ENCODE data around the gene ATG10.

ATG10 gene

DNA sequence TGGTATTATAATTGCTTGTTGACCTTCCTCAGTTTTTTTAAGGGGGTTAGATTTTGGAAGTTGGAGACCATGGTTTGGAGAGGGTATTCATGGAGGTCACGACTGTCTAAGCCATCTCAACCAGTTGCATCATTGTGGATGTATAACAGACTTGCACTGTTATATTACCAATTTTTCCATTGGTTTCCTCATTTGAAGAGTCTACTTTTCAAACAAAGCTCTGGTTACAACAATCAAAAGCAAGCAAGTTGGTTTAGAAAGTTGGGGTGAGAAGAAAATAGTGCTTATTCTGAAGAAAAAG, 203.0 kb downstream of the ATG10 start:
- Histone ChIP-seq H3K4me1 (no peaks in the 10 kb centered on the region), H3K36me3 (replicated peaks) (no peaks in the 10 kb centered on the region), H3K9me3 (no peaks in the 10 kb centered on the region), H3K27me3 (ENCODE audit: low read depth) (no peaks in the 10 kb centered on the region), H3K4me3 (no peak overlapping the region)
- in situ Hi-C loops (cut with MboI; ENCODE audit: low sequenced_read_pairs): loop anchor here (25.0 kb wide), 1 partner anchor 413 kb away; the partner anchor contains the start of gene SSBP2
- no peak for DNase-seq (ENCODE audit: low spot score in 2 of 2)

DNA sequence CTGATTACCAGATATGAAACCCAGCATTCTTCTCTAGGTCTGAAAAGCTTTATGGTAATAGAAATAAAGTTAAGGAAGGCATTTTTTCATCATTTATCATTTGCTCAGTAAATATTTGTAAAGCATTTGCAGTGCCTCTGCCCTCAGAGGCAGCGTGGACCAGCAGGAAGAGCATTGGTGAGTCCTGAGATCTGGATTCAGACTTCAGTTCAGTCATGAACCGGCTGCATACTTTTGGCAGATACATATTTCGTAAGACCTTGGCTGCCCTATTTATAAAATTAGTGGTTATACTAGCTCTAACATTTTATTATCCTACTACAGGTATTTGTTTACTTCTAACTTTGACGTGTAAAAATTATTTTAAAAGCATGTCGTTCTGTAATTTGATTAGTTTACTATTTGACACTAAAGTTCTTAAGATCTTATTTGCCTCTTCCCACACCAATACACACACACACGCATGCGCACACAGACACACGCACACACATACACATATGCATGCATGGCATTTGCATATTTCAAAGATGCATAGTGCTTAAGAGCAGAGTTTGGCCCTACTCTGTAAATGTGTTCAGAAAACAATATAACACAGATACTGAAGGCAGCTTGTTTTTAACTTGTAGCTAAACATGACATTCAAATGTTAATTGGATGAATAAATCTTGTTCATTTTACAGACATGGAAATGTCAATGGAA, 204.4 kb downstream of the ATG10 start:
- in situ Hi-C loops (cut with MboI; ENCODE audit: low sequenced_read_pairs): no loop called here
- Histone ChIP-seq H3K4me1 (no peaks in the 10 kb centered on the region), H3K9me3 (no peaks in the 10 kb centered on the region), H3K4me3 (no peak overlapping the region), H3K27me3 (ENCODE audit: low read depth) (no peaks in the 10 kb centered on the region), H3K36me3 (replicated peaks) (no peaks in the 10 kb centered on the region)
- DNase-seq (ENCODE audit: low spot score in 2 of 2): peak in 1 of 2 experiments; percentile 8

DNA sequence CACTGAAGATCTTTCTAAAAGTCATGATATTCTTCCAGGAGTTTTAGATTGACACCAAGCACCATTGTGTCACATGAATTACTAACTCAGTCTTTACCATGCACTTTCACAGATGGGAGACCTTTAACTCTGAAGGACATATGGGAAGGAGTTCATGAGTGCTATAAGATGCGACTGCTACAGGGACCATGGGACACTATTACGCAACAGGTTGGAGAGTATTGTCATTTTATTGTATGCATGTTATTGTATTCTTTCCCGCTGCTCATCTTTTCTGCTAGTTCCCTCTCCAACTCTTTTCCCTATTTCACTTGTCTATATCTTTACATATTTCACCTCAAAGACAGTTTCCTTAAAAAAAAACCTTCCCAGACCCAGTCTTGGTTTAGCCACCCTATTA, 206.6 kb downstream of the ATG10 start:
- DNase-seq (ENCODE audit: low spot score in 2 of 2): no peak
- in situ Hi-C loops (cut with MboI; ENCODE audit: low sequenced_read_pairs): no loop called here
- Histone ChIP-seq H3K4me3 (no peak overlapping the region), H3K27me3 (ENCODE audit: low read depth) (no peaks in the 10 kb centered on the region), H3K9me3 (no peaks in the 10 kb centered on the region), H3K36me3 (replicated peaks) (no peaks in the 10 kb centered on the region), H3K4me1 (no peaks in the 10 kb centered on the region)

- in situ Hi-C loops (cut with MboI; ENCODE audit: low sequenced_read_pairs): no loop called here
- H3K27me3 ChIP-seq (ENCODE audit: low read depth): no peaks in the 10 kb centered on the region
- no peak overlapping the region for H3K4me3 ChIP-seq
Observed at GRCh38 chr5:82182662-82183061, 210.8 kb downstream of the ATG10 start.

GRCh38 chr5:82183828-82184227, 212.0 kb downstream of the ATG10 start:
- H3K4me3 ChIP-seq: no peak overlapping the region
- in situ Hi-C loops (cut with MboI; ENCODE audit: low sequenced_read_pairs): no loop called here
- DNase-seq (ENCODE audit: low spot score in 2 of 2): no peak
- no peaks in the 10 kb centered on the region for H3K4me1 ChIP-seq
- H3K9me3 ChIP-seq: no peaks in the 10 kb centered on the region
- no peaks in the 10 kb centered on the region for H3K27me3 ChIP-seq (ENCODE audit: low read depth)
- H3K36me3 ChIP-seq (replicated peaks): no peaks in the 10 kb centered on the region

More at GRCh38 chr5:82182662-82183061, 210.8 kb downstream of the ATG10 start:
- H3K9me3 ChIP-seq: no peaks in the 10 kb centered on the region
- no peak for DNase-seq (ENCODE audit: low spot score in 2 of 2)
- H3K4me1 ChIP-seq: no peaks in the 10 kb centered on the region
- H3K36me3 ChIP-seq (replicated peaks): no peaks in the 10 kb centered on the region

DNA sequence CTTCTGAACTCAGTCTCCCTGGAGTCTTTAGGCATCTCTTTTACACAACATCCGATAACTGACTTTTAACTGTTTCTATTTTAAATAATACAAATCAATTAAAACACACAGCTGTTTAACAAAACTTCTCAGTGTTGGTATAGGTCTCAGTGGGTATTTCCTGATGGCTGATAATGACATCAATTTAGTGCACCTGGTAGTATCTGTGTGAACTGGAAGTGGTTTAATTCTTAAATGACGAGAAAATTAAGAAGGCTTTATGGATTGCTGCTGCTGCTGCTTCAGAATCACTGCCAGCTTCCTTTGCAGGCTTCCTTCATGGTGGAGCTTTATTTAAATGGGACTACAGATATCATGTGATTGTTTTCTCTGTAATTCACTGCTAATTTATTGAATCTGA, 214.0 kb downstream of the ATG10 start:
- Histone ChIP-seq H3K9me3 (no peaks in the 10 kb centered on the region), H3K27me3 (ENCODE audit: low read depth) (no peaks in the 10 kb centered on the region), H3K4me1 (no peaks in the 10 kb centered on the region), H3K36me3 (replicated peaks) (no peaks in the 10 kb centered on the region), H3K4me3 (no peak overlapping the region)
- no peak for DNase-seq (ENCODE audit: low spot score in 2 of 2)
- in situ Hi-C loops (cut with MboI; ENCODE audit: low sequenced_read_pairs): no loop called here

- Histone ChIP-seq H3K9me3 (no peaks in the 10 kb centered on the region), H3K27me3 (ENCODE audit: low read depth) (no peaks in the 10 kb centered on the region), H3K4me1 (no peaks in the 10 kb centered on the region), H3K4me3 (no peak overlapping the region), H3K36me3 (replicated peaks) (no peaks in the 10 kb centered on the region)
- DNase-seq (ENCODE audit: low spot score in 2 of 2): no peak
- in situ Hi-C loops (cut with MboI; ENCODE audit: low sequenced_read_pairs): no loop called here
Observed at GRCh38 chr5:82197550-82197949, 225.7 kb downstream of the ATG10 start.

DNA sequence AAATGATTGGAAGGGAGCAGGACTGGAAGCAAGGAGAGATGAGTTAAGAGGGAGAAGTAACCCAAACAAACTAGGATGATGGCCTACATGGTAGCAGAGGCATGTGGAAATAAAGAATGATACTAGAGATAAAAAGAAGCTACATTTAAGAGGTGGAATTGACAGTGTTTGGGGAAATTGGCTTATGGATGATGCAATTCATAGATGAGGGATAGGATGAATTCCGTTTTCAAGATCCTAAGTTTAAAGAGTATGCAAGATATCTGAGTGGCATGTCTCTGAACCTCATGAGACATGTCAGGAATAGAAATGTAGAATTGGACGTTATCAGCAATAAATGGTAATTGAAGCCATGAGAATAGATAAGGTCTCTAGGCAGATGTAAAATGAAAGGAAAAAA, 232.7 kb downstream of the ATG10 start:
- Histone ChIP-seq H3K4me3 (no peak overlapping the region), H3K9me3 (no peaks in the 10 kb centered on the region), H3K4me1 (no peaks in the 10 kb centered on the region), H3K36me3 (replicated peaks) (no peaks in the 10 kb centered on the region), H3K27me3 (ENCODE audit: low read depth) (no peaks in the 10 kb centered on the region)
- in situ Hi-C loops (cut with MboI; ENCODE audit: low sequenced_read_pairs): no loop called here
- no peak for DNase-seq (ENCODE audit: low spot score in 2 of 2)

- Histone ChIP-seq H3K4me1 (no peaks in the 10 kb centered on the region), H3K36me3 (replicated peaks) (no peaks in the 10 kb centered on the region), H3K9me3 (no peaks in the 10 kb centered on the region), H3K4me3 (no peak overlapping the region), H3K27me3 (ENCODE audit: low read depth) (no peaks in the 10 kb centered on the region)
- no peak for DNase-seq (ENCODE audit: low spot score in 2 of 2)
- in situ Hi-C loops (cut with MboI; ENCODE audit: low sequenced_read_pairs): no loop called here
Observed at GRCh38 chr5:82205005-82205404, 233.2 kb downstream of the ATG10 start.

- no peak overlapping the region for H3K4me3 ChIP-seq
- no peaks in the 10 kb centered on the region for H3K27me3 ChIP-seq (ENCODE audit: low read depth)
- in situ Hi-C loops (cut with MboI; ENCODE audit: low sequenced_read_pairs): no loop called here
- H3K36me3 ChIP-seq (replicated peaks): no peaks in the 10 kb centered on the region
- no peaks in the 10 kb centered on the region for H3K4me1 ChIP-seq
- no peaks in the 10 kb centered on the region for H3K9me3 ChIP-seq
- no peak for DNase-seq (ENCODE audit: low spot score in 2 of 2)
Observed at GRCh38 chr5:82208371-82208770, 236.5 kb downstream of the ATG10 start.

- in situ Hi-C loops (cut with MboI; ENCODE audit: low sequenced_read_pairs): no loop called here
- H3K4me3 ChIP-seq: no peak overlapping the region
- H3K9me3 ChIP-seq: no peaks in the 10 kb centered on the region
- no peaks in the 10 kb centered on the region for H3K4me1 ChIP-seq
- DNase-seq (ENCODE audit: low spot score in 2 of 2): no peak
- H3K36me3 ChIP-seq (replicated peaks): no peaks in the 10 kb centered on the region
- no peaks in the 10 kb centered on the region for H3K27me3 ChIP-seq (ENCODE audit: low read depth)
Observed at GRCh38 chr5:82211855-82212572, 240.2 kb downstream of the ATG10 start.

GRCh38 chr5:82217917-82218316, 246.1 kb downstream of the ATG10 start:
- H3K9me3 ChIP-seq: no peaks in the 10 kb centered on the region
- no peaks in the 10 kb centered on the region for H3K4me1 ChIP-seq
- DNase-seq (ENCODE audit: low spot score in 2 of 2): no peak
- H3K4me3 ChIP-seq: no peak overlapping the region
- no peaks in the 10 kb centered on the region for H3K27me3 ChIP-seq (ENCODE audit: low read depth)
- in situ Hi-C loops (cut with MboI; ENCODE audit: low sequenced_read_pairs): no loop called here
- H3K36me3 ChIP-seq (replicated peaks): no peaks in the 10 kb centered on the region

DNA sequence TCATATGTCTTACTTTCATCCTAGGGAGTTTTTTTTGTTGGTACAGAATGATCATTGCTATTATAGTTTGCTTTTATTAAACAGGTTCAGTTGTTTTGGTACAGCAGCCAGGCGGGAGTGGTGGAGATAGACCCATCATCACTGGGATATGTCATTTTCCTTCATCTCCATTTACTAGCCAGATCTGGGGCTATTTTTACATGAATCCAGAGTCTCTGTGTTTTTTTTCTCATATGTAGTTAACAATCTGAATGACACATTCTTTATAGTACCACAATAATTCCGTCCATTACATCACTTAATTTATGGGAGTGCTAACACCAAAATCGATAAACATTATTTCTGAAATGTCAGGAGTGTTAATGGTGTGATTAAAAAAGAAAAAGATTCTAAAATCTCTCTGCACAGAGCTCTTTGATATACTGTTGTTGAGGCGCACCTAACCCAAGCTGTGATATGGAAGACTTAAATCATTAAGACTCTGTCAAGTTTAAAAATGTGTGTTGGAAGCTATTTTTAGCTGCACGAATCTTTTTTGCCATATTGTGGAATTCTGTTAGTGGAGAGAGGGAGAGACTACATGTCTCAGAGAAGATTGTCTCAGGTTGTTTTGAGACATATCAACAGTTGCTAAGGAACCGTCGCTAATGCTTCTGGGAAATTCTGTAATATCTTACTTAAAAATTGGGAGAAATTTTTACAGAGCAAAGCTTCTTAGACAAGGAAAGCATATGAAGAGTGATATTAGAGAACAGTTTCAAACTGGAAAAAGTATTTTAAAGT, 246.7 kb downstream of the ATG10 start:
- Histone ChIP-seq H3K4me3 (no peak overlapping the region), H3K27me3 (ENCODE audit: low read depth) (no peaks in the 10 kb centered on the region), H3K4me1 (no peaks in the 10 kb centered on the region), H3K36me3 (replicated peaks) (no peaks in the 10 kb centered on the region), H3K9me3 (no peaks in the 10 kb centered on the region)
- DNase-seq (ENCODE audit: low spot score in 2 of 2): no peak
- in situ Hi-C loops (cut with MboI; ENCODE audit: low sequenced_read_pairs): no loop called here

DNA sequence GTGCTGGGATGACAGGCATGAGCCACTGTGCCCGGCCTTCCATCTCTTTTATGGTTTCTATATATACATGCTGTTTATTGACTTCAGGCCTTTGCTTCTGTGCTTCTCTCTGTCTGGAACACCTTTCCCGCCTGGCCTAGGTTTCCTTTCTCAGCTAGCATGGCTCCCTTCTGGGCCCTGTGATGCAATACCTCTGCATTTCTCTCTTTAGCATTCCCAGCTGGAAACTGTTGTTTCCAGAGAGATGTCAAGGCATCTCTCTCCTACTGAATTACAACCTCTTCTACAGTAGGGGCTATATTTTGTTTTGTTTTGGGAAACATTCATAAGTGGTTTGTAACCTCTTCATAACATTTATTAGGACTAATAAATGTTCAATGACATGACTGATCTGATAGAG, 249.2 kb downstream of the ATG10 start:
- no peak for DNase-seq (ENCODE audit: low spot score in 2 of 2)
- Histone ChIP-seq H3K27me3 (ENCODE audit: low read depth) (no peaks in the 10 kb centered on the region), H3K4me1 (no peaks in the 10 kb centered on the region), H3K4me3 (no peak overlapping the region), H3K36me3 (replicated peaks) (no peaks in the 10 kb centered on the region), H3K9me3 (no peaks in the 10 kb centered on the region)
- in situ Hi-C loops (cut with MboI; ENCODE audit: low sequenced_read_pairs): no loop called here
